ENCODE results near the gene PHLDB1. TPM values are rescaled to one million over a fixed set of nuclear protein-coding genes. Genes with fewer than 3 reads are reported as not detected.

The PHLDB1 gene
- total RNA-seq, 1 donor from 2014 or later: 35.7 TPM

GRCh38 chr11:118631142-118631909 is 23.9 kb downstream of the PHLDB1 start:
- Histone ChIP-seq H3F3A (ENCODE audit: low read depth) (peaks cover 30% of the 10 kb centered on the region), H3K36me3 (no peaks in the 10 kb centered on the region), H3K4me1 (peaks cover 23% of the 10 kb centered on the region), H3K9me3 (ENCODE audit: low read depth) (no peaks in the 10 kb centered on the region), H3K9ac (no peak overlapping the region), H3K27ac (no peak overlapping the region), H3K27me3 (no peaks in the 10 kb centered on the region), H3K79me2 (ENCODE audit: low read depth) (no peaks in the 10 kb centered on the region), H3K4me3 (no peak overlapping the region), H3K4me2 (no peak overlapping the region), H2AFZ (replicated peaks) (no peak overlapping the region), H4K20me1 (ENCODE audit: low read depth) (peaks cover 23% of the 10 kb centered on the region)
- Mint-ChIP-seq H3K4me1 (peaks cover 23% of the 10 kb centered on the region), H3K36me3 (peaks cover 28% of the 10 kb centered on the region), H3K4me3 (no peak overlapping the region), H3K27ac (no peak overlapping the region), H3K27me3 (ENCODE audit: insufficient read depth, low read depth) (peaks cover 7% of the 10 kb centered on the region), H3K9me3 (no peaks in the 10 kb centered on the region)
- TF ChIP-seq CTCF (IDR thresholded peaks at IDR 0.05) (no peak), EZH2phosphoT487 (IDR thresholded peaks at IDR 0.05) (no peak), EZH2 (IDR thresholded peaks at IDR 0.05) (no peak)
- no peak for DNase-seq (ENCODE audit: low spot score)

- H3K27me3 ChIP-seq: no peaks in the 10 kb centered on the region
- no peak overlapping the region for H3K9ac ChIP-seq
- no peak overlapping the region for H3K4me3 ChIP-seq
- H3K4me1 ChIP-seq: peaks cover 26% of the 10 kb centered on the region
- DNase-seq (ENCODE audit: low spot score): no peak
- H4K20me1 ChIP-seq (ENCODE audit: low read depth): peaks cover 30% of the 10 kb centered on the region
- no peaks in the 10 kb centered on the region for H3K9me3 ChIP-seq (ENCODE audit: low read depth)
- peaks cover 23% of the 10 kb centered on the region for H3K4me1 Mint-ChIP-seq
- no peak overlapping the region for H2AFZ ChIP-seq (replicated peaks)
- no peaks in the 10 kb centered on the region for H3K79me2 ChIP-seq (ENCODE audit: low read depth)
- peaks cover 27% of the 10 kb centered on the region for H3K36me3 Mint-ChIP-seq
- H3F3A ChIP-seq (ENCODE audit: low read depth): peaks cover 30% of the 10 kb centered on the region
- no peaks in the 10 kb centered on the region for H3K36me3 ChIP-seq
- no peaks in the 10 kb centered on the region for H3K9me3 Mint-ChIP-seq
- TF ChIP-seq EZH2 (IDR thresholded peaks at IDR 0.05) (no peak), CTCF (IDR thresholded peaks at IDR 0.05) (no peak), EZH2phosphoT487 (IDR thresholded peaks at IDR 0.05) (no peak)
- H3K4me2 ChIP-seq: no peak overlapping the region
- H3K27me3 Mint-ChIP-seq (ENCODE audit: insufficient read depth, low read depth): peaks cover 7% of the 10 kb centered on the region
- no peak overlapping the region for H3K27ac ChIP-seq
- no peak overlapping the region for H3K27ac Mint-ChIP-seq
- peak overlapping the region; percentile 10 for H3K4me3 Mint-ChIP-seq
Observed at GRCh38 chr11:118632577-118633318, 25.3 kb downstream of the PHLDB1 start.

- Histone ChIP-seq H3K36me3 (no peaks in the 10 kb centered on the region), H3K9ac (no peak overlapping the region), H3K79me2 (ENCODE audit: low read depth) (no peaks in the 10 kb centered on the region), H3K9me3 (ENCODE audit: low read depth) (no peaks in the 10 kb centered on the region), H3K4me1 (peaks cover 26% of the 10 kb centered on the region), H3K4me2 (no peak overlapping the region), H3K4me3 (no peak overlapping the region), H3K27ac (no peak overlapping the region), H2AFZ (replicated peaks) (no peak overlapping the region), H3F3A (ENCODE audit: low read depth) (peaks cover 30% of the 10 kb centered on the region), H4K20me1 (ENCODE audit: low read depth) (peaks cover 30% of the 10 kb centered on the region), H3K27me3 (no peaks in the 10 kb centered on the region)
- DNase-seq (ENCODE audit: low spot score): no peak
- Mint-ChIP-seq H3K27ac (no peak overlapping the region), H3K4me3 (no peak overlapping the region), H3K9me3 (no peaks in the 10 kb centered on the region), H3K4me1 (peaks cover 23% of the 10 kb centered on the region), H3K36me3 (peaks cover 30% of the 10 kb centered on the region), H3K27me3 (ENCODE audit: insufficient read depth, low read depth) (peaks cover 7% of the 10 kb centered on the region)
- TF ChIP-seq EZH2 (IDR thresholded peaks at IDR 0.05): no peak
- no peak for TF ChIP-seq EZH2phosphoT487 (IDR thresholded peaks at IDR 0.05)
- no peak for TF ChIP-seq CTCF (IDR thresholded peaks at IDR 0.05)
Observed at GRCh38 chr11:118633319-118633690, 25.9 kb downstream of the PHLDB1 start.

Measured in neural progenitor cell (in vitro differentiated cells).